Measurements from ENCODE around the gene RFTN2. TPM values are rescaled to one million over a fixed set of nuclear protein-coding genes. Genes with fewer than 3 reads are reported as not detected.

Gene RFTN2
- total and polyA plus RNA-seq, 2 donors (not counting 3 experiments of a cell fraction or from before 2014, with no cell fraction given): 5.0 to 8.0 TPM

DNA sequence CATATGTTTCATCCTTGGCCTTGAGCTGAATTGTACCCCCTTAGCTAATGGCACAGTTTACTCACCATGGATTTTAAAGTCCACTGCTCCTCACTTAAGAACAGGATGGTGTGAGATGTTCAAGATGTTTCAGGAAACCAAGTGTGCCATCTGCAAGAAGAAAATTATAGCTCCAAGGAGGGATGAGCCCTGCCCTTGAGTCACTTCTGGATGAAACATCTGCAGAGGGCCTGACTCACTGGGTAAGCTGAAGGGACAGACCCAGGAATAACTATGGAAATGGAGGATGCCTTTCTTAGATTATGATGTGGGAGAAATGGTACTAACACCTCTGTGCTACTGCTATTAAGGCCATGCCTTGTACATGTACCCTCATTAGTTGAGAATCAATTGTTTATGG lies 36.2 kb upstream of the RFTN2 start:
- Histone ChIP-seq H3K9me3 (replicated peaks; ENCODE audit: control insufficient read depth, insufficient read depth, low read length) (no peaks in the 10 kb centered on the region), H3K9ac (replicated peaks; ENCODE audit: extremely low read depth, insufficient read depth, low read length) (no peak overlapping the region), H3K4me3 (replicated peaks in 1 of 3; ENCODE audit: insufficient read depth in 1 of 3, low read depth in 1 of 3, low read length in 3 of 3) (no peak overlapping the region), H3K4me2 (ENCODE audit: insufficient read depth, low read length) (no peak overlapping the region), H3K27me3 (ENCODE audit: control insufficient read depth in 2 of 2, insufficient read depth in 2 of 2, low read length in 2 of 2) (no peaks in the 10 kb centered on the region), H3K36me3 (ENCODE audit: control insufficient read depth in 2 of 2, extremely low read depth in 1 of 2, insufficient read depth in 2 of 2, low read length in 2 of 2) (no peaks in the 10 kb centered on the region), H3K27ac (ENCODE audit: insufficient read depth, low read depth, low read length) (no peak overlapping the region), H3K9me1 (replicated peaks; ENCODE audit: control insufficient read depth, extremely low read depth, insufficient read depth, low read length) (no peaks in the 10 kb centered on the region), H2AFZ (ENCODE audit: low read depth, low read length) (no peak overlapping the region), H3K79me2 (ENCODE audit: control insufficient read depth, insufficient read depth, low read length) (peaks cover 32% of the 10 kb centered on the region), H3K4me1 (ENCODE audit: control insufficient read depth, extremely low read depth, insufficient read depth, low read length) (peaks cover 13% of the 10 kb centered on the region), H4K20me1 (replicated peaks; ENCODE audit: control insufficient read depth, extremely low read depth, insufficient read depth, low read length) (no peaks in the 10 kb centered on the region)
- ChIA-PET CTCF (no interaction called here), POLR2A (no interaction called here)
- intact Hi-C loops (cut with micrococcal nuclease): loop anchor here (5.0 kb wide), 1 partner anchor 51 kb away; no protein-coding TSS in a partner anchor
- BruUV-seq (replicated peaks): no TSS peak
- no peak for DNase-seq (ENCODE audit: low read depth, low spot score)
- TF ChIP-seq EZH2 (IDR thresholded peaks at IDR 0.05; ENCODE audit: borderline replicate concordance, low read depth, low read length, severe bottlenecking) (no peak), POLR2AphosphoS5 (IDR thresholded peaks at IDR 0.05; ENCODE audit: insufficient read depth, low read depth, low read length) (no peak), GATA2 (IDR thresholded peaks at IDR 0.05; ENCODE audit: insufficient read depth, insufficient read length, low read depth, low read length) (no peak), FOS (IDR thresholded peaks at IDR 0.05; ENCODE audit: borderline replicate concordance, insufficient read depth, low read length) (no peak), CTCF (IDR thresholded peaks at IDR 0.05; ENCODE audit: extremely low read depth in 1 of 2, insufficient read depth in 1 of 2, low read depth in 1 of 2, low read length in 2 of 2) (no peak), JUN (IDR thresholded peaks at IDR 0.05; ENCODE audit: borderline replicate concordance, insufficient read depth, insufficient read length, low read depth) (no peak), MYC (IDR thresholded peaks at IDR 0.05; ENCODE audit: low read depth, low read length) (no peak), POLR2A (IDR thresholded peaks at IDR 0.05; ENCODE audit: low read depth, low read length) (no peak)
- TF ChIP-seq, protein P1, sequence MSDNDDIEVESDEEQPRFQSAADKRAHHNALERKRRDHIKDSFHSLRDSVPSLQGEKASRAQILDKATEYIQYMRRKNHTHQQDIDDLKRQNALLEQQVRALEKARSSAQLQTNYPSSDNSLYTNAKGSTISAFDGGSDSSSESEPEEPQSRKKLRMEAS (IDR thresholded peaks at IDR 0.05; ENCODE audit: insufficient read depth, insufficient read length): no peak
- FAIRE-seq: no peak
- dilution Hi-C loops (cut with MboI; ENCODE audit: extremely low pct_ligation_motif_present, low sequenced_read_pairs): no loop called here

Data from endothelial cell of umbilical vein (primary cell).